ENCODE data around the gene RIOK1. TPM values are rescaled to one million over a fixed set of nuclear protein-coding genes. Genes with fewer than 3 reads are reported as not detected.

RIOK1 gene
- total and polyA plus RNA-seq, 2 of the 13 experiments (the other 11 are each of a cell fraction or from before 2014, with no cell fraction given) = 9.4 to 37.8 TPM

DNA sequence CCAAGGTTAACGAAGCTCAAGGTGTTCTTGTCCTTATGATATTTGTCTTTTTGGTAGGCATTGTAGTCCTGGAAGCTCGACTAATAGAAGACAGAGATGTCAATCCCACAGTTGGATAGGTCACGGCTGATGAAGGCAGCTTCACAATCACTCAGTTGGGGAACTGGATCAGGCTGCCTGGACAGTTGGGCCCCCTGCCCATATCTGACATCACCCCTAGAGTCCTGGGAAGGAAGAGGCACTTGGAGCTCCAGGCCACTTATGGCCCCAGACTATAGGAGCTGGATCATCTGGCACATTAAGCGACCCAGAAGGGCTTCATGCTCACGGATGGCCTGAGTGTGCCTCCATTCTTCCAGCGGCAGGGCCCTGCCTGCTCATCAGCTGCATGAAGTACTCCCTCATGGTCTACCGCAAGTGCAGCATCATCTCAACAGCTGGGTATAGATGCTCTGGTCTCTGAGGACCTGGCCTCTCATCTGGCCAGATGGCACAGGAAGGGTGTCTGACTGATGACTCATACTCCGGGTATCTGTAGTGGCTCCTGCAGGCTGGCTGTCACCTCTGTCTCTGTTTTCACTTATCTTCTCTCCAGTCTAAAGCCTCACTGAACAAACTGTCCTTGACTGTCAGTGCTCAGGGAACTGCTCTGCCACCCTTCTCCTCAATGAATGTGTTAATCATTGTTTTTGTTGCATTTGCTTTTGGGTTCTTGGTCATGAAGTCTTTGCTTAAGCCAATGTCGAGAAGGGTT lies 47.4 kb upstream of the RIOK1 start (continued):
- TF ChIP-seq, protein P1, sequence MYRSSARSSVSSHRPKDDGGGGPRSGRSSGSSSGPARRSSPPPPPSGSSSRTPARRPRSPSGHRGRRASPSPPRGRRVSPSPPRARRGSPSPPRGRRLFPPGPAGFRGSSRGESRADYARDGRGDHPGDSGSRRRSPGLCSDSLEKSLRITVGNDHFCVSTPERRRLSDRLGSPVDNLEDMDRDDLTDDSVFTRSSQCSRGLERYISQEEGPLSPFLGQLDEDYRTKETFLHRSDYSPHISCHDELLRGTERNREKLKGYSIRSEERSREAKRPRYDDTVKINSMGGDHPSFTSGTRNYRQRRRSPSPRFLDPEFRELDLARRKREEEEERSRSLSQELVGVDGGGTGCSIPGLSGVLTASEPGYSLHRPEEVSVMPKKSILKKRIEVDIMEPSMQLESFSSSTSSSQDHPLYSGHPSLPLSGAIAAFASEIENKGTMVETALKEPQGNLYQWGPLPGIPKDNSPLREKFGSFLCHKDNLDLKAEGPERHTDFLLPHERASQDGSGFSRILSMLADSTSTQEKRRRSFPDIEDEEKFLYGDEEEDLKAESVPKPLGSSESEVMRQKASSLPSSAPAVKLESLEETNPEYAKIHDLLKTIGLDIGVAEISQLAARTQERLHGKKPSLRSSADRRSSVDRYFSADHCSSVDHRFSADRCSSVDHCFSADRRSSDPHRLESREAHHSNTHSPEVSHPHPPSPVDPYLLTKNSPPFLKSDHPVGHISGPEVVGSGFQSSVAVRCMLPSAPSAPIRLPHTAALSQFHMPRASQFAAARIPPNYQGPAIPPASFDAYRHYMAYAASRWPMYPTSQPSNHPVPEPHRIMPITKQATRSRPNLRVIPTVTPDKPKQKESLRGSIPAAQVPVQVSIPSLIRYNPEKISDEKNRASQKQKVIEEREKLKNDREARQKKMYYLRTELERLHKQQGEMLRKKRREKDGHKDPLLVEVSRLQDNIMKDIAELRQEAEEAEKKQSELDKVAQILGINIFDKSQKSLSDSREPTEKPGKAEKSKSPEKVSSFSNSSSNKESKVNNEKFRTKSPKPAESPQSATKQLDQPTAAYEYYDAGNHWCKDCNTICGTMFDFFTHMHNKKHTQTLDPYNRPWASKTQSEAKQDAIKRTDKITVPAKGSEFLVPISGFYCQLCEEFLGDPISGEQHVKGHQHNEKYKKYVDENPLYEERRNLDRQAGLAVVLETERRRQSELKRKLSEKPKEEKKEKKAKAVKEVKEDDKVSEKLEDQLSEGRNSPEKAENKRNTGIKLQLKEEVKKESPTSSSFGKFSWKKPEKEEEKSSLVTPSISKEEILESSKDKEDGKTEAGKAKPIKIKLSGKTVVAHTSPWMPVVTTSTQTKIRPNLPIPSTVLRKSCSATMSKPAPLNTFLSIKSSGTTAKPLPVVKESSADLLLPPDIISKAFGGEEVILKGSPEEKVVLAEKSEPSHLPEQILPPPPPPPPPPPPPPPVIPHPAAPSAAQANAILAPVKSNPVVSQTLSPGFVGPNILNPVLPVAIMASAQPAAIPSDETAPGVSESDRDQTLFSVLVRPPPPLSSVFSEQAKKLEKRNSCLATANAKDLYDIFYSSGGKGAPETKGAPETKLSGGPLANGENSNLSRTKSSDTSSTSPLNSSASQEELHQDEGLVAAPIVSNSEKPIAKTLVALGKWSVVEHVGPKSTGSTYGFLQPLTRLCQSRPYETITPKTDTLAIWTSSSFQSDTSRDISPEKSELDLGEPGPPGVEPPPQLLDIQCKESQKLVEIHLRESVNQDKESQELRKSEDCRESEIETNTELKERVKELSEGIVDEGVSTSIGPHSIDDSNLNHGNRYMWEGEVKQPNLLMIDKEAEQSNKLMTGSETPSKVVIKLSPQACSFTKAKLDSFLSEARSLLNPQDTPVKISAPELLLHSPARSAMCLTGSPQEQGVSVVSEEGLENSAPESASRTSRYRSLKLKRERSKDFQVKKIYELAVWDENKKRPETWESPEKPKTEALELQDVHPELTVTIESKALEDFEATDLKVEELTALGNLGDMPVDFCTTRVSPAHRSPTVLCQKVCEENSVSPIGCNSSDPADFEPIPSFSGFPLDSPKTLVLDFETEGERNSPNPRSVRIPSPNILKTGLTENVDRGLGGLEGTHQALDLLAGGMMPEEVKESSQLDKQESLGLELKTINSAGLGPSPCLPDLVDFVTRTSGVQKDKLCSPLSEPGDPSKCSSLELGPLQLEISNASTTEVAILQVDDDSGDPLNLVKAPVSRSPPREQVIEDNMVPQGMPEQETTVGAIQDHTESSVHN (CRISPR knock-in tag; IDR thresholded peaks at IDR 0.05) = no peak
- TF ChIP-seq HNRNPH1 (optimal IDR thresholded peaks at IDR 0.05; ENCODE audit: low read depth, low read length) (no peak), PRMT3 (CRISPR knock-in tag; IDR thresholded peaks at IDR 0.05; ENCODE audit: borderline replicate concordance, low read depth) (no peak), ZNF747 (CRISPR knock-in tag; IDR thresholded peaks at IDR 0.05; ENCODE audit: borderline replicate concordance) (no peak), IRF2 (CRISPR knock-in tag; IDR thresholded peaks at IDR 0.05) (peak; percentile 42; the same call in 1 of the 2 replicates), ARNTL (CRISPR knock-in tag; IDR thresholded peaks at IDR 0.05) (no peak), ZSCAN20 (CRISPR knock-in tag; IDR thresholded peaks at IDR 0.05; ENCODE audit: borderline replicate concordance) (no peak), SOX5 (CRISPR knock-in tag; IDR thresholded peaks at IDR 0.05; ENCODE audit: borderline replicate concordance) (peak; percentile 67; the same call in 1 of the 2 replicates), CEBPG (CRISPR knock-in tag; IDR thresholded peaks at IDR 0.05) (0 out of 2 replicates have a peak, but pooled peaks have one; percentile 27), CBX2 (IDR thresholded peaks at IDR 0.05; ENCODE audit: low read depth, low read length) (no peak), CBX2 (CRISPR knock-in tag; IDR thresholded peaks at IDR 0.05; ENCODE audit: low read depth) (no peak), FOXP1 (IDR thresholded peaks at IDR 0.05) (no peak), FOXP1 (CRISPR knock-in tag; IDR thresholded peaks at IDR 0.05) (0 out of 2 replicates have a peak, but pooled peaks have one; percentile 15), HOXD1 (CRISPR knock-in tag; IDR thresholded peaks at IDR 0.05) (no peak), GABPA (IDR thresholded peaks at IDR 0.05; ENCODE audit: low read depth, low read length) (no peak), GABPA (CRISPR knock-in tag; IDR thresholded peaks at IDR 0.05; ENCODE audit: low read depth) (no peak; the same call in 1 of the 2 replicates)
- TF ChIP-seq, protein P2, sequence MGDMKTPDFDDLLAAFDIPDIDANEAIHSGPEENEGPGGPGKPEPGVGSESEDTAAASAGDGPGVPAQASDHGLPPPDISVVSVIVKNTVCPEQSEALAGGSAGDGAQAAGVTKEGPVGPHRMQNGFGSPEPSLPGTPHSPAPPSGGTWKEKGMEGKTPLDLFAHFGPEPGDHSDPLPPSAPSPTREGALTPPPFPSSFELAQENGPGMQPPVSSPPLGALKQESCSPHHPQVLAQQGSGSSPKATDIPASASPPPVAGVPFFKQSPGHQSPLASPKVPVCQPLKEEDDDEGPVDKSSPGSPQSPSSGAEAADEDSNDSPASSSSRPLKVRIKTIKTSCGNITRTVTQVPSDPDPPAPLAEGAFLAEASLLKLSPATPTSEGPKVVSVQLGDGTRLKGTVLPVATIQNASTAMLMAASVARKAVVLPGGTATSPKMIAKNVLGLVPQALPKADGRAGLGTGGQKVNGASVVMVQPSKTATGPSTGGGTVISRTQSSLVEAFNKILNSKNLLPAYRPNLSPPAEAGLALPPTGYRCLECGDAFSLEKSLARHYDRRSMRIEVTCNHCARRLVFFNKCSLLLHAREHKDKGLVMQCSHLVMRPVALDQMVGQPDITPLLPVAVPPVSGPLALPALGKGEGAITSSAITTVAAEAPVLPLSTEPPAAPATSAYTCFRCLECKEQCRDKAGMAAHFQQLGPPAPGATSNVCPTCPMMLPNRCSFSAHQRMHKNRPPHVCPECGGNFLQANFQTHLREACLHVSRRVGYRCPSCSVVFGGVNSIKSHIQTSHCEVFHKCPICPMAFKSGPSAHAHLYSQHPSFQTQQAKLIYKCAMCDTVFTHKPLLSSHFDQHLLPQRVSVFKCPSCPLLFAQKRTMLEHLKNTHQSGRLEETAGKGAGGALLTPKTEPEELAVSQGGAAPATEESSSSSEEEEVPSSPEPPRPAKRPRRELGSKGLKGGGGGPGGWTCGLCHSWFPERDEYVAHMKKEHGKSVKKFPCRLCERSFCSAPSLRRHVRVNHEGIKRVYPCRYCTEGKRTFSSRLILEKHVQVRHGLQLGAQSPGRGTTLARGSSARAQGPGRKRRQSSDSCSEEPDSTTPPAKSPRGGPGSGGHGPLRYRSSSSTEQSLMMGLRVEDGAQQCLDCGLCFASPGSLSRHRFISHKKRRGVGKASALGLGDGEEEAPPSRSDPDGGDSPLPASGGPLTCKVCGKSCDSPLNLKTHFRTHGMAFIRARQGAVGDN (CRISPR knock-in tag; IDR thresholded peaks at IDR 0.05) = peak; percentile 42; the same call in 1 of the 2 replicates

Data from HepG2 (cell line).